ENCODE data around the gene MAIP1. TPM values are rescaled to one million over a fixed set of nuclear protein-coding genes. Genes with fewer than 3 reads are reported as not detected.
A peak's percentile ranks its signal among the peaks of the same experiment; 100 is the strongest.

Gene MAIP1
- total RNA-seq, 1 donor from 2014 or later, result 18.1 TPM

DNA sequence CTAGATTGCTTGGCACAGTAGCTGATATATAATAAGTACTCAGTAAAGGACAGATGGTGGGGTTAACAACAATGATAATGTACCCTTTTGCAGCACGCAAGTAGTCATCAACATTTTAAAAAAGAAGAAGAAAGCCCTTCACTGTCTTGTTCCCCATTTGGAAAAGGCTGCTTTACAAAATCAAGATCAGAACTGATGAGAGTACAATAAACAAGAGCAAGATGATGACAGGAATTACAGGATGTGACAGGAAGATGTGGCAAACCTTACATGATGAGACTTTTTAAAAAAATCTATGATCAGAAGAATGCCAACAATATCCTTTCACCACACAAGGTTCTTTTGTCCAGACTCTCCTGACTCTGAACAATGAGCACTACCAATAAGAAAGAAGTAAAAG is 9.2 kb upstream of the MAIP1 start:
- Mint-ChIP-seq H3K4me3 (ENCODE audit: unreplicated experiment) (no peak overlapping the region), H3K4me1 (ENCODE audit: low read depth, unreplicated experiment) (no peaks in the 10 kb centered on the region), H3K9me3 (ENCODE audit: unreplicated experiment) (no peaks in the 10 kb centered on the region), H3K27ac (ENCODE audit: unreplicated experiment) (no peak overlapping the region), H3K36me3 (ENCODE audit: unreplicated experiment) (peaks cover 5% of the 10 kb centered on the region), H3K27me3 (ENCODE audit: unreplicated experiment) (no peaks in the 10 kb centered on the region)
- no peak for DNase-seq
- TF ChIP-seq, protein P1, sequence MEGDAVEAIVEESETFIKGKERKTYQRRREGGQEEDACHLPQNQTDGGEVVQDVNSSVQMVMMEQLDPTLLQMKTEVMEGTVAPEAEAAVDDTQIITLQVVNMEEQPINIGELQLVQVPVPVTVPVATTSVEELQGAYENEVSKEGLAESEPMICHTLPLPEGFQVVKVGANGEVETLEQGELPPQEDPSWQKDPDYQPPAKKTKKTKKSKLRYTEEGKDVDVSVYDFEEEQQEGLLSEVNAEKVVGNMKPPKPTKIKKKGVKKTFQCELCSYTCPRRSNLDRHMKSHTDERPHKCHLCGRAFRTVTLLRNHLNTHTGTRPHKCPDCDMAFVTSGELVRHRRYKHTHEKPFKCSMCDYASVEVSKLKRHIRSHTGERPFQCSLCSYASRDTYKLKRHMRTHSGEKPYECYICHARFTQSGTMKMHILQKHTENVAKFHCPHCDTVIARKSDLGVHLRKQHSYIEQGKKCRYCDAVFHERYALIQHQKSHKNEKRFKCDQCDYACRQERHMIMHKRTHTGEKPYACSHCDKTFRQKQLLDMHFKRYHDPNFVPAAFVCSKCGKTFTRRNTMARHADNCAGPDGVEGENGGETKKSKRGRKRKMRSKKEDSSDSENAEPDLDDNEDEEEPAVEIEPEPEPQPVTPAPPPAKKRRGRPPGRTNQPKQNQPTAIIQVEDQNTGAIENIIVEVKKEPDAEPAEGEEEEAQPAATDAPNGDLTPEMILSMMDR (IDR thresholded peaks at IDR 0.05; ENCODE audit: partially characterized antibody, unreplicated experiment), result no peak

DNA sequence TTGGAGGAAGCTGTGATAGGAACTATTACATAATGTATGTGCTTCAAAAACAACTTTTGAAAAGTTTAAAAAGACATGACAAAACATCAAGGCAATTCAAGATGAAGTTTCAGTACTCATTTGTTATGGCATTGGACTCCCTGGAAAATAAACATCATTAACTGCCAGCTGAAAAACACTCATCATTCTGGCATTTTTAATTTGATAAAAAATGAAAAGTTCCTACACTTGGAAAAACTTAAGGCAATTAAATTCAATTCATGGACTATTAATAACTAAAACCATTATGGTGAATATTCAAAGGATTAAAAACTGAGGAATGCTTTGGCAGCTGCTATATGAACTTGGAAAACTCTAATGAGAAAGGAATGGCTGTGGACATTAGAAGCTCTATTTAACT is 8.5 kb upstream of the MAIP1 start:
- Mint-ChIP-seq H3K9me3 (ENCODE audit: unreplicated experiment) (no peaks in the 10 kb centered on the region), H3K27me3 (ENCODE audit: unreplicated experiment) (no peaks in the 10 kb centered on the region), H3K36me3 (ENCODE audit: unreplicated experiment) (peaks cover 5% of the 10 kb centered on the region), H3K4me1 (ENCODE audit: low read depth, unreplicated experiment) (no peaks in the 10 kb centered on the region), H3K27ac (ENCODE audit: unreplicated experiment) (no peak overlapping the region), H3K4me3 (ENCODE audit: unreplicated experiment) (no peak overlapping the region)
- TF ChIP-seq, protein P1 (IDR thresholded peaks at IDR 0.05; ENCODE audit: partially characterized antibody, unreplicated experiment), result no peak
- DNase-seq, result no peak

DNA sequence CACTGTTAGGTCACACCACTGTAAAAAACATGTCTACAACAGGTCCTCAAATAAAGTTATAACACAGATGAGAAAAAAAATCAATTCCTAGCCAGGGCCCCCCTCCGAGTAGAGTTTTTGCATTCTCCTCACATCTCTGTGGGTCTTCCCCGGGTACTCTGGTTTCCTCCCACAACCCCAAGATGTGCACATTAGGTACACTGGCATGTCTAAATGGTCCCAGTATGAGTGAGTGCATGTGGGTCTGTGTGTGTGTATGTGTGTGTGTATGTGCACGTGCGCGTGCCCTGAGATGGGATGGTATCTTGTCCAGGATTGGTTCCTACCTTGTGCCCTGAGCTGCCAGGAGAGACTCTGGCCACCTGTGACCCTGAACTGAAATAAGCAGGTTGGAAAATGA is 5.0 kb upstream of the MAIP1 start:
- DNase-seq, result no peak
- Mint-ChIP-seq H3K27ac (ENCODE audit: unreplicated experiment) (no peak overlapping the region), H3K36me3 (ENCODE audit: unreplicated experiment) (no peaks in the 10 kb centered on the region), H3K4me3 (ENCODE audit: unreplicated experiment) (no peak overlapping the region), H3K27me3 (ENCODE audit: unreplicated experiment) (no peaks in the 10 kb centered on the region), H3K4me1 (ENCODE audit: low read depth, unreplicated experiment) (peaks cover 2% of the 10 kb centered on the region), H3K9me3 (ENCODE audit: unreplicated experiment) (no peaks in the 10 kb centered on the region)
- TF ChIP-seq, protein P1 (IDR thresholded peaks at IDR 0.05; ENCODE audit: partially characterized antibody, unreplicated experiment), result no peak

DNA sequence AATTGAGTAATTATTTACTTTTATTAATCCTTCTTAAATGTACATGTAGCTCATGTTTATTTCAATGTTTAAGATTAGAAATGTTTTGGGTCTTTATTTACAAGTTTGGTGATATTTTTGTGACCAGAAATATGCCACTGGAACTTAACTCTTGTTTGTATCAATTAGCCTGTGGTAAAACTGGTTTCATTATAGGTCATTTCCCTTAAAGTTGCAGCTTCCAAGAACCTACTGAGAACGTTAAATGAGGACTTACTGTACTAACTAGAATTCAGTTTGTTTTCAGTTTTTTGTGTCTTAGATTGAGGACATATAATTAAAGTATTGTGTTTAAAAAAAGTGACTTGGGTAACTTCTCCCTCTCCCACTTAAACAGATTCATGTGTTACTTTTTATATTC is 4.4 kb upstream of the MAIP1 start:
- Mint-ChIP-seq H3K36me3 (ENCODE audit: unreplicated experiment) (no peaks in the 10 kb centered on the region), H3K27me3 (ENCODE audit: unreplicated experiment) (peaks cover under 1% of the 10 kb centered on the region)
- TF ChIP-seq, protein P1 (IDR thresholded peaks at IDR 0.05; ENCODE audit: partially characterized antibody, unreplicated experiment), result no peak

DNA sequence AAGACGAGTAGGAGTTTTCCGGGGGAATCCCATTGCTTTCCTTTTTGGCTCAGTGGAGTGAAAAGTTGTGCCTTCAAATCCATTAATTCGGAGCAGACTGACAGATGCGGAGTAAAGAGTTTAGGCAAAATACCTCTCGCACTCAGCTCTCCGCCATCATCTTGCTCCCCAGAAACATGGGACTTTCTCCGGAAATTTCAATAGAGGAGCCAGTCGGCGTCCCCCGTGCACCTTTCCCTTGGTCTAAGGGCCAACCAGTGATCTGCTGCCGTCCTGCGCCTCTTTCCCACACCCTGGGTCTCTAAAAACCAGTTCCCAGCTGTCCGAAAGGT is 409 bp upstream of the MAIP1 start:
- Mint-ChIP-seq H3K27me3 (ENCODE audit: unreplicated experiment) (peaks cover 2% of the 10 kb centered on the region), H3K36me3 (ENCODE audit: unreplicated experiment) (no peaks in the 10 kb centered on the region), H3K4me3 (ENCODE audit: unreplicated experiment) (peak overlapping the region; percentile 98), H3K9me3 (ENCODE audit: unreplicated experiment) (peaks cover 7% of the 10 kb centered on the region), H3K4me1 (ENCODE audit: low read depth, unreplicated experiment) (peaks cover 10% of the 10 kb centered on the region), H3K27ac (ENCODE audit: unreplicated experiment) (peak overlapping the region; percentile 93)
- TF ChIP-seq, protein P1 (IDR thresholded peaks at IDR 0.05; ENCODE audit: partially characterized antibody, unreplicated experiment), result no peak
- no peak for DNase-seq

More for the DNA sequence above, 4.4 kb upstream of the MAIP1 start:
- no peak for DNase-seq
- Mint-ChIP-seq H3K9me3 (ENCODE audit: unreplicated experiment) (peaks cover under 1% of the 10 kb centered on the region), H3K4me3 (ENCODE audit: unreplicated experiment) (no peak overlapping the region), H3K4me1 (ENCODE audit: low read depth, unreplicated experiment) (peaks cover 2% of the 10 kb centered on the region), H3K27ac (ENCODE audit: unreplicated experiment) (no peak overlapping the region)

Measured in glutamatergic neuron (in vitro differentiated cells).